H1 (cell line): ENCODE results near the gene SCAMP4. TPM values are rescaled to one million over a fixed set of nuclear protein-coding genes. Genes with fewer than 3 reads are reported as not detected.
"Not testable (repeated sequence)": the region's sequence is repeated elsewhere in the genome, so short reads cannot be mapped to it uniquely, and the experiment has no call there.

Experiments
- CTCF ChIA-PET: fragments of 300-600 bp; sonication (Branson Sonifier 250); formaldehyde crosslinking; loops from one replicate; lab custom pipeline; 2021; ENCODE audit not compliant: partially characterized antibody; lab: Charles Lee
- POLR2A ChIA-PET: fragments of 300-600 bp; sonication (Branson Sonifier 250); formaldehyde crosslinking; loops from one replicate; lab custom pipeline; 2021; ENCODE audit warnings: inconsistent platforms; ENCODE audit not compliant: partially characterized antibody; lab: Charles Lee
- DNase-seq, 2 experiments: peaks; one replicate each; pipeline versions ENCODE4 v3.0.0 to v3.0.0-alpha.2; 2010 to 2022; ENCODE audit warnings: low spot score in 2 of 2, low read depth in 1 of 2, mixed read lengths in 1 of 2
- FAIRE-seq: peaks from 2 replicates; lab custom pipeline; 2011; peaks lifted over from hg19 to GRCh38; lab: Jason Lieb, UNC
- H2AFZ ChIP-seq: 2 replicates; pipeline ENCODE4 v1.8.1; 2012; ENCODE audit warnings: low read length, inconsistent platforms
- H2AK5ac ChIP-seq: 2 replicates; pipeline ENCODE4 v1.6.1; 2013; ENCODE audit warnings: low read depth, low read length
- H2BK120ac ChIP-seq: replicated peaks from 2 replicates; pipeline ENCODE3; 2013; ENCODE audit warnings: low read depth, low read length, inconsistent platforms
- H2BK12ac ChIP-seq: 2 replicates; pipeline ENCODE4 v1.6.1; 2013; ENCODE audit warnings: low read depth, low read length
- H2BK15ac ChIP-seq: 2 replicates; pipeline ENCODE4 v1.6.1; 2013; ENCODE audit warnings: low read length
- H2BK20ac ChIP-seq: 2 replicates; pipeline ENCODE4 v1.6.1; 2013; ENCODE audit warnings: low read length
- H2BK5ac ChIP-seq: 2 replicates; pipeline ENCODE4 v1.6.1; 2013; ENCODE audit warnings: low read depth, low read length
- H3K14ac ChIP-seq: 2 replicates; pipeline ENCODE4 v1.6.1; 2013; ENCODE audit warnings: inconsistent platforms; ENCODE audit not compliant: insufficient read length
- H3K18ac ChIP-seq: 2 replicates; pipeline ENCODE4 v1.6.1; 2013; ENCODE audit warnings: low read length; ENCODE audit errors: extremely low read depth
- H3K23ac ChIP-seq: 2 replicates; pipeline ENCODE4 v1.6.1; 2013; ENCODE audit warnings: inconsistent platforms; ENCODE audit not compliant: insufficient read length
- H3K23me2 ChIP-seq: 2 replicates; pipeline ENCODE4 v1.6.1; 2013; ENCODE audit warnings: low read depth, low read length
- H3K27ac ChIP-seq: 2 replicates; pipeline ENCODE4 v1.6.1; 2011; ENCODE audit warnings: low read depth, low read length, inconsistent platforms
- H3K27me3 ChIP-seq, 4 experiments: replicated peaks in 1 of 4; 1 replicate in 1 of 4; 2 replicates in 3 of 4; pipeline versions ENCODE4 v1.6.1 to v1.8.1; 2011 to 2013; ENCODE audit warnings: low read length in 3 of 4, mild to moderate bottlenecking in 3 of 4, inconsistent platforms in 2 of 4, mixed read lengths in 2 of 4, moderate library complexity in 1 of 4; ENCODE audit not compliant: control insufficient read depth in 3 of 4, insufficient read depth in 3 of 4; ENCODE audit errors: extremely low read depth in 1 of 4
- H3K36me3 ChIP-seq, 4 experiments: 2 replicates each; pipeline versions ENCODE4 v1.6.1 to v1.8.1; 2011 to 2013; ENCODE audit warnings: mild to moderate bottlenecking in 4 of 4, low read length in 3 of 4, moderate library complexity in 2 of 4, control low read depth in 1 of 4, inconsistent platforms in 1 of 4; ENCODE audit not compliant: insufficient read depth in 4 of 4, control insufficient read depth in 2 of 4
- H3K4ac ChIP-seq: replicated peaks from 2 replicates; pipeline ENCODE3; 2013; ENCODE audit warnings: low read length, low read depth, mixed read lengths, inconsistent platforms; ENCODE audit not compliant: insufficient read length
- H3K4me1 ChIP-seq, 4 experiments: replicated peaks in 1 of 4; 1 replicate in 1 of 4; 2 replicates in 3 of 4; pipeline versions ENCODE4 v1.6.1 to v1.8.1; 2011 to 2013; ENCODE audit warnings: low read length in 3 of 4, inconsistent platforms in 2 of 4, mixed read lengths in 1 of 4; ENCODE audit not compliant: insufficient read depth in 4 of 4, control insufficient read depth in 3 of 4
- H3K4me2 ChIP-seq, 2 experiments: 2 replicates each; pipeline versions ENCODE4 v1.6.1 to v1.8.1; 2011 to 2013; ENCODE audit warnings: low read depth in 2 of 2, low read length in 2 of 2, control low read depth in 1 of 2, inconsistent platforms in 1 of 2, mild to moderate bottlenecking in 1 of 2; ENCODE audit not compliant: insufficient read depth in 1 of 2
- H3K4me3 ChIP-seq, 4 experiments: fragments of 200-600, 300-600 bp in 1 of 4; sonication (generic), shearing (Covaris generic), sonication (Bioruptor Twin) in 1 of 4; 2 replicates each; pipeline versions ENCODE4 v1.5.1 to v1.8.1; 2011 to 2016; ENCODE audit warnings: low read length in 4 of 4, low read depth in 3 of 4, control low read depth in 2 of 4, inconsistent platforms in 2 of 4, mild to moderate bottlenecking in 2 of 4, mixed read lengths in 1 of 4, moderate library complexity in 1 of 4; ENCODE audit not compliant: insufficient read depth in 2 of 4; ENCODE audit errors: extremely low read depth in 1 of 4
- H3K56ac ChIP-seq: replicated peaks from 2 replicates; pipeline ENCODE3; 2013; ENCODE audit warnings: low read depth, mild to moderate bottlenecking, mixed read lengths, low read length, inconsistent platforms; ENCODE audit not compliant: insufficient read length
- H3K79me1 ChIP-seq: 2 replicates; pipeline ENCODE4 v1.6.1; 2013; ENCODE audit warnings: low read depth, low read length, control low read depth
- H3K79me2 ChIP-seq, 2 experiments: 2 replicates each; pipeline versions ENCODE4 v1.6.1 to v1.8.1; 2012 to 2013; ENCODE audit warnings: low read length in 2 of 2, mild to moderate bottlenecking in 2 of 2, inconsistent platforms in 1 of 2; ENCODE audit not compliant: insufficient read depth in 2 of 2, control insufficient read depth in 1 of 2
- H3K9ac ChIP-seq, 4 experiments: replicated peaks in 1 of 4; 1 replicate in 1 of 4; 2 replicates in 3 of 4; pipeline versions ENCODE4 v1.6.1 to v1.8.1; 2011 to 2013; ENCODE audit warnings: low read depth in 3 of 4, low read length in 3 of 4, control low read depth in 2 of 4, mild to moderate bottlenecking in 2 of 4, moderate library complexity in 2 of 4, inconsistent platforms in 1 of 4; ENCODE audit errors: extremely low read depth in 1 of 4
- H3K9me3 ChIP-seq, 2 experiments: 2 replicates each; pipeline versions ENCODE4 v1.6.1 to v1.8.1; 2012 to 2013; ENCODE audit warnings: mild to moderate bottlenecking in 2 of 2, moderate library complexity in 2 of 2, control low read depth in 1 of 2, inconsistent platforms in 1 of 2, low read depth in 1 of 2, low read length in 1 of 2, mixed read lengths in 1 of 2; ENCODE audit not compliant: insufficient read depth in 2 of 2
- H4K20me1 ChIP-seq, 2 experiments: replicated peaks in 1 of 2; 2 replicates each; pipeline versions ENCODE3 to v1.8.1; 2011 to 2013; ENCODE audit warnings: inconsistent platforms in 2 of 2, low read length in 2 of 2, mild to moderate bottlenecking in 1 of 2; ENCODE audit not compliant: insufficient read depth in 2 of 2, control insufficient read depth in 1 of 2
- H4K5ac ChIP-seq: 2 replicates; pipeline ENCODE4 v1.6.1; 2013; ENCODE audit warnings: low read length, low read depth, mixed read lengths, inconsistent platforms; ENCODE audit not compliant: insufficient read length
- H4K8ac ChIP-seq: 2 replicates; pipeline ENCODE4 v1.8.0; 2013; ENCODE audit warnings: mild to moderate bottlenecking, moderate library complexity, low read length, inconsistent platforms; ENCODE audit not compliant: insufficient read depth; ENCODE audit errors: extremely low read depth
- H4K91ac ChIP-seq: replicated peaks from 2 replicates; pipeline ENCODE3; 2013; ENCODE audit warnings: low read length, mixed read lengths, inconsistent platforms; ENCODE audit not compliant: insufficient read length
- WGBS, 2 experiments: shearing (Covaris generic) in 1 of 2; methylation state at CpG; one replicate each; pipeline versions ENCODE4 v1.1.6 to v1.1.7; 2013 to 2015; ENCODE audit warnings: low lambda C conversion rate in 2 of 2, mixed read lengths in 2 of 2, inconsistent platforms in 1 of 2, low coverage in 1 of 2, missing lambda C conversion rate in 1 of 2; ENCODE audit not compliant: insufficient replicate concordance in 2 of 2, insufficient coverage in 1 of 2, insufficient read length in 1 of 2; ENCODE audit errors: extremely low coverage in 1 of 2, missing lambda C conversion rate in 1 of 2; 5-methylcytosine and 5-hydroxymethylcytosine counted together
- polyA plus RNA-seq, 7 experiments: library from polyadenylated mRNA; depleted of rRNA in 3 of 7; stranded (reverse) in 5 of 7; unstranded in 2 of 7; fragments of >200 nt in 5 of 7; fragments of 200-250 nt in 2 of 7; gene quantifications; 1 replicate in 5 of 7; 2 replicates in 1 of 7; 4 replicates in 1 of 7; pipeline versions ENCODE4 v1.2.1 to v1.2.3, GENCODE V29; 2011 to 2013; ENCODE audit warnings: missing spikeins in 2 of 7, mixed read lengths in 2 of 7
- total RNA-seq: library from RNA; stranded (reverse); fragmentation: NEBNext Ultra II Directional; extraction: Animal tissue kit (Norgen Biotek cat#: 25700); gene quantifications from 2 replicates; pipeline ENCODE4 v1.2.1, GENCODE V29; 2021

The SCAMP4 gene
- total and polyA plus RNA-seq, 2 of the 8 experiments (the other 6 are each of a cell fraction or from before 2014, with no cell fraction given): 17.1 to 61.4 TPM

DNA sequence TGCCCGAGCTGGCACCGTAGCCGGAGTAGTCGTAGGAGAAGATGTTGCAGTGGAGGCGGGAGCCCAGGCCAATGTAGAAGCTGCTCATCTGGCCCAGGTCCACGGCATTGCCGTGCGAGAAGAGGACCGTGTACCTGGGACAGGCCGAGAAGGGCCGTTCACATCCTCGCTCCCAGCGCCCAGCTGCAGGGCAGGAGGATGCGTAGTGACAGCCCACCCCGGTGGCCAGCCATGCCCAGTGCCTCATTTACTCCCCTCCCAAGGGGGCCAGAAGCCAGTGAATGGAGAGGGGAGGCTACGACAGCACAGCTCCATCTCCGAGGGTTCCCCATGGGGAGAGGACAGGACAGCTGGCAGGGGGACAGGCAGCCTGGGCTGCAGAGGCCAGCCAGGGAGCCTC, 25.2 kb upstream of the SCAMP4 start:
- WGBS, 2 experiments: 95% methylated on average over 12 of the region's 17 CpGs; no CpG with 5 or more reads in 1 of the 2 experiments
- Histone ChIP-seq H3K79me2 (peaks cover 7 to 38% of the 10 kb centered on the region in 2 experiments), H3K79me1 (peaks cover 23% of the 10 kb centered on the region), H4K20me1 (peaks cover 13 to 26% of the 10 kb centered on the region in 2 experiments), H3K4me1 (peaks cover 3 to 14% (median 10%) of the 10 kb centered on the region in 4 experiments; a peak in 6 of 7 replicates), H3K23me2 (peaks cover 20% of the 10 kb centered on the region)
- H2AFZ ChIP-seq, H2BK5ac ChIP-seq, H3K4me3 ChIP-seq, H3K9ac ChIP-seq, H3K27ac ChIP-seq, FAIRE-seq, CTCF ChIA-PET, H3K56ac ChIP-seq, H2BK120ac ChIP-seq, H3K4ac ChIP-seq, DNase-seq, H2BK15ac ChIP-seq, H2AK5ac ChIP-seq, H3K9me3 ChIP-seq, H3K14ac ChIP-seq, H3K23ac ChIP-seq, H2BK12ac ChIP-seq, H4K8ac ChIP-seq, H3K36me3 ChIP-seq, H3K4me2 ChIP-seq, H2BK20ac ChIP-seq, H3K18ac ChIP-seq, H4K5ac ChIP-seq, H3K27me3 ChIP-seq, H4K91ac ChIP-seq: not testable (repeated sequence)
- POLR2A ChIA-PET: interaction anchor here (1.5 kb wide), 1 partner anchor 15 kb away, joined by 3 read pairs; no protein-coding TSS in a partner anchor
